Mesothelial cell of epicardium (in vitro differentiated cells): ENCODE data around the gene APPL1. TPM values are rescaled to one million over a fixed set of nuclear protein-coding genes. Genes with fewer than 3 reads are reported as not detected.

Source experiments
- DNase-seq, 2 experiments: peaks; one replicate each; pipeline ENCODE4 v3.0.0; 2021; ENCODE audit warnings: low spot score in 2 of 2; ENCODE audit not compliant: unreplicated experiment in 2 of 2
- H3K27ac Mint-ChIP-seq: 2 replicates; pipeline ENCODE4 v1.8.0; 2021; ENCODE audit warnings: mixed read lengths
- H3K27me3 Mint-ChIP-seq: 2 replicates; pipeline ENCODE4 v1.8.0; 2021; ENCODE audit warnings: low read depth, mixed read lengths
- H3K36me3 Mint-ChIP-seq: 2 replicates; pipeline ENCODE4 v1.8.0; 2021; ENCODE audit warnings: mixed read lengths
- H3K4me1 Mint-ChIP-seq: 2 replicates; pipeline ENCODE4 v1.8.0; 2021; ENCODE audit warnings: mixed read lengths
- H3K4me3 Mint-ChIP-seq: 2 replicates; pipeline ENCODE4 v1.8.0; 2021; ENCODE audit warnings: mild to moderate bottlenecking, moderate library complexity, mixed read lengths
- H3K9me3 Mint-ChIP-seq: 2 replicates; pipeline ENCODE4 v1.8.0; 2021; ENCODE audit warnings: mixed read lengths
- total RNA-seq: library from RNA; stranded (reverse); gene quantifications from 3 replicates; pipeline ENCODE4 v1.2.1, GENCODE V29; 2021
- TF ChIP-seq, protein P1 (sequence below): fragments of 200-600 bp; sonication (generic); IDR thresholded peaks from one replicate; pipeline ENCODE4 v1.5.0; 2021; ENCODE audit warnings: antibody characterized with exemption; ENCODE audit not compliant: unreplicated experiment

Gene APPL1
- total RNA-seq, 1 donor from 2014 or later: 41.8 TPM

DNA sequence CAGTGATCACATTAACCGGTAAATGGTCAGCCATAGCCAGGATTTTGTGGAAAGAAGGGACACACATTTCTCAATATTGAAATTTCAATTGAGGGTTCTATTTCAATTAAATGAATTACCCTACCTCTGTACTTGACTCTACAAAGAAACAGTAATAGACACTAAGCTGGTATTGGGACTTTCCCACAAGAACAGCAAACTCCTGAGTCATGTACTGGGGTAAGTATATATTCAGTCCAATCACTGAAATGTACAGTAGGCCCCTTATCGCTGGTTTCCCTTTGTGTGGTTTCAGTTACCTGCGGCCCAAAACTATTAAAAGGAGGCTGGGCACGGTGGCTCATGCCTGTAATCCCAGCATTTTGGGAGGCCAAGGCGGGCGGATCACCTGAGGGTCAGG is 47.3 kb downstream of the APPL1 start:
- H3K27ac Mint-ChIP-seq: no peak overlapping the region
- no peak for DNase-seq
- TF ChIP-seq, protein P1, sequence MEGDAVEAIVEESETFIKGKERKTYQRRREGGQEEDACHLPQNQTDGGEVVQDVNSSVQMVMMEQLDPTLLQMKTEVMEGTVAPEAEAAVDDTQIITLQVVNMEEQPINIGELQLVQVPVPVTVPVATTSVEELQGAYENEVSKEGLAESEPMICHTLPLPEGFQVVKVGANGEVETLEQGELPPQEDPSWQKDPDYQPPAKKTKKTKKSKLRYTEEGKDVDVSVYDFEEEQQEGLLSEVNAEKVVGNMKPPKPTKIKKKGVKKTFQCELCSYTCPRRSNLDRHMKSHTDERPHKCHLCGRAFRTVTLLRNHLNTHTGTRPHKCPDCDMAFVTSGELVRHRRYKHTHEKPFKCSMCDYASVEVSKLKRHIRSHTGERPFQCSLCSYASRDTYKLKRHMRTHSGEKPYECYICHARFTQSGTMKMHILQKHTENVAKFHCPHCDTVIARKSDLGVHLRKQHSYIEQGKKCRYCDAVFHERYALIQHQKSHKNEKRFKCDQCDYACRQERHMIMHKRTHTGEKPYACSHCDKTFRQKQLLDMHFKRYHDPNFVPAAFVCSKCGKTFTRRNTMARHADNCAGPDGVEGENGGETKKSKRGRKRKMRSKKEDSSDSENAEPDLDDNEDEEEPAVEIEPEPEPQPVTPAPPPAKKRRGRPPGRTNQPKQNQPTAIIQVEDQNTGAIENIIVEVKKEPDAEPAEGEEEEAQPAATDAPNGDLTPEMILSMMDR: no peak
- no peak overlapping the region for H3K4me3 Mint-ChIP-seq
- H3K27me3 Mint-ChIP-seq: no peaks in the 10 kb centered on the region
- no peaks in the 10 kb centered on the region for H3K4me1 Mint-ChIP-seq
- no peaks in the 10 kb centered on the region for H3K9me3 Mint-ChIP-seq
- H3K36me3 Mint-ChIP-seq: peaks cover 15% of the 10 kb centered on the region

DNA sequence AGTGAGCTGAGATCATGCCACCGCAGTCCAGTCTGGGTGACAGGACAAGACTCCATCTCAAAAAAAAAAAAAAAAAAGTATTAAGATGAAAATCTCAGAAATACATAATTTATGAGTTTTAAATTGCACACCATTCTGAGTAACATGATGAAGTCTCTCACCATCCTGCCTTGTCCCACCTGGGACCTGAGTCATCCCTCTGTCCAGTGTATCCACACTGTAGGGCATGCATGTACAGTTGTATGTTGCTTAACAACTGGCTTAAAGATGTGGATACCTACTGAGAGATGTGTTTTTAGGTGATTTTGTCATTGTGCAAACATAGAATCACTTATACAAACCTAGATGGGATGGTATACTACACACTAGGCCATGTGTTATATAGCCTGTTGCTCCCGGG is 47.9 kb downstream of the APPL1 start:
- H3K9me3 Mint-ChIP-seq: peaks cover 2% of the 10 kb centered on the region
- H3K27ac Mint-ChIP-seq: no peak overlapping the region
- TF ChIP-seq, protein P1: no peak
- no peak for DNase-seq
- H3K36me3 Mint-ChIP-seq: peaks cover 15% of the 10 kb centered on the region
- H3K27me3 Mint-ChIP-seq: no peaks in the 10 kb centered on the region
- H3K4me1 Mint-ChIP-seq: no peaks in the 10 kb centered on the region
- H3K4me3 Mint-ChIP-seq: no peak overlapping the region

DNA sequence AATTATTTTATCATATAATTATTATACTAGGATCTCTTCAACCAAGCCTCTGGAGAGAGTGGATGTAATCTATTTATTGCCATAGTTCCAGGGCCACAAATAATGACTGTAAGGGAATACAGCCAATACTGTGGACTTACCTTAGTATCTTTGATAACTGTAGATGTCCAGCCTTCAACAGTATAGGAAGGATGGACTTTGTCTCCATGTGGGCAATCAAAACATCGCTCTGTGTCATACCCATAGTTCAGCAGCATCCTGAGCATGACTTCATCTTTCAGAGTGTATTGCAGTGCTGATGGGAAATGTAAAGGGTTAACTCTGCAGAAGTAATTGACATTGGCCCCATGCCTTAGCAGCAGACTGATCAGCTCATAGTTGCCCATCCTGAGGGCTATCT is 50.7 kb downstream of the APPL1 start:
- Mint-ChIP-seq H3K4me3 (no peak overlapping the region), H3K27ac (no peak overlapping the region)

DNA sequence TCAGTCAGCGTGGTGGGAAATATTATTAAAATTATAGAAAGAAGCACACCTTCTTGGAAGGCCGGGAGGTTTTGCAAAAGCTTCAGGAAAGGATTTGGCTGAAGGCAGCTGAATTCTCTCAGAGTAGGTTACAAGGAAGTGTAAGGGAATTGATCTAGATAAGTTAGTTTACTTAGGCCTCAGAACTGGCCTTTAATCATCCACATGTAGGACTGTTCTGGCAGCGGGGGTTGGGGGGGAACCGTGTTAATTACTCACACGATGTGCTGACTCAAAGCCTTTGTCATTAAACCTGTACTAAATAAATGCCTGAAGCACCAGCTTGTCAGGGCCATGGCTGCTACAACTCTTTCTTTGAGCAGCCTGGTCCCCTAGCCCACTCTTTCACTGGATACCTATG is 52.2 kb downstream of the APPL1 start:
- H3K27me3 Mint-ChIP-seq: peaks cover 1% of the 10 kb centered on the region
- H3K4me1 Mint-ChIP-seq: no peaks in the 10 kb centered on the region
- DNase-seq: no peak
- no peaks in the 10 kb centered on the region for H3K36me3 Mint-ChIP-seq
- H3K27ac Mint-ChIP-seq: no peak overlapping the region
- TF ChIP-seq, protein P1: no peak
- peaks cover 6% of the 10 kb centered on the region for H3K9me3 Mint-ChIP-seq
- H3K4me3 Mint-ChIP-seq: no peak overlapping the region

More for the DNA sequence above, 50.7 kb downstream of the APPL1 start:
- no peaks in the 10 kb centered on the region for H3K4me1 Mint-ChIP-seq
- TF ChIP-seq, protein P1: no peak
- peaks cover 2% of the 10 kb centered on the region for H3K36me3 Mint-ChIP-seq
- DNase-seq: no peak
- peaks cover 6% of the 10 kb centered on the region for H3K9me3 Mint-ChIP-seq
- H3K27me3 Mint-ChIP-seq: peaks cover 1% of the 10 kb centered on the region

DNA sequence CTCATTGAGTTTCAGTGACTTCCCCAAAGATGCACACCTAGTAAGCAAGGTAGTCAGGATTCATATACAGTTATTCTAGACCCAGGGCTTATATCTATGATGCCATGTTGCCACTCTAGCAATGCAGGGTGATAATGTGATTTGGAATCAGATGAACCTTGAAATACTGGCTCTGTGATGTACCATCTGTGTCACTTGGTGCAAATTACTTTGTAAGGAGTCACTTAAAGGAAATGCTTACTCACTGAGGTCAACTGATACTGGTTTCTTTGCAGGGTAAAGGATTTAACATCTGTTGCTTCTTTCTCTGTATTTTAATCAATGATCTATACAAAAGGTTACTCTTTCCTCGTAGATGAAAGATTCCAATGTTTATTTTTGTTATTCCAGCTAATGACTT is 54.2 kb downstream of the APPL1 start:
- Mint-ChIP-seq H3K4me3 (no peak overlapping the region), H3K27me3 (peaks cover 1% of the 10 kb centered on the region), H3K27ac (no peak overlapping the region), H3K4me1 (no peaks in the 10 kb centered on the region), H3K9me3 (peaks cover 16% of the 10 kb centered on the region), H3K36me3 (no peaks in the 10 kb centered on the region)
- DNase-seq: no peak
- TF ChIP-seq, protein P1: no peak

DNA sequence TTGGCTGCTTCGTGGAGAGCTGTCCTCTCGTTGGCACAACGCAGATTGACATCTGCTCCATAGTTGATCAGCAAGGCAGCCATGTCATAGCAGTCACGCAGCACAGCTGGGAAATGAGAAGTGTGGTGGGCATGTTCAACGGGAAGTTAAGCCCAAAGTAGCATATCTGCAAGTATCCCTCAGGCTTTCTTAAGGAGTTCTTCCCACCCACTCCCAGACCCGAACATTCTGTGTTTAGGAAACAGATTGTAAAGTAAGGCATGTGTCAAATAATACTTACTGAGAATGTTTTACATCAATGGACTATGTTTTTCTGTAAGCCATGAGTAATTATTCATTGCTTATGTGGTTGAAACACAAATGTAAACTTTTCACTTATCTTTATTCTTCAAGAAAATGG is 55.8 kb downstream of the APPL1 start:
- no peak overlapping the region for H3K4me3 Mint-ChIP-seq
- no peak overlapping the region for H3K27ac Mint-ChIP-seq
- H3K27me3 Mint-ChIP-seq: peaks cover 1% of the 10 kb centered on the region
- no peak for DNase-seq
- TF ChIP-seq, protein P1: no peak
- H3K36me3 Mint-ChIP-seq: no peaks in the 10 kb centered on the region
- H3K4me1 Mint-ChIP-seq: no peaks in the 10 kb centered on the region
- peaks cover 18% of the 10 kb centered on the region for H3K9me3 Mint-ChIP-seq
